Stimulated activated CD4-positive, alpha-beta T cell treated with anti-CD3 and anti-CD28 coated beads, TNF-alpha, amount 100 ng/mL, for 24 hours (primary cell): ENCODE results near the gene PYGM.
A peak's percentile ranks its signal among the peaks of the same experiment; 100 is the strongest.

Experiments
- DNase-seq, 3 experiments: peaks; one replicate each; pipeline ENCODE4 v3.0.0-alpha.2; 2020; ENCODE audit warnings: low read depth in 3 of 3

PYGM gene

DNA sequence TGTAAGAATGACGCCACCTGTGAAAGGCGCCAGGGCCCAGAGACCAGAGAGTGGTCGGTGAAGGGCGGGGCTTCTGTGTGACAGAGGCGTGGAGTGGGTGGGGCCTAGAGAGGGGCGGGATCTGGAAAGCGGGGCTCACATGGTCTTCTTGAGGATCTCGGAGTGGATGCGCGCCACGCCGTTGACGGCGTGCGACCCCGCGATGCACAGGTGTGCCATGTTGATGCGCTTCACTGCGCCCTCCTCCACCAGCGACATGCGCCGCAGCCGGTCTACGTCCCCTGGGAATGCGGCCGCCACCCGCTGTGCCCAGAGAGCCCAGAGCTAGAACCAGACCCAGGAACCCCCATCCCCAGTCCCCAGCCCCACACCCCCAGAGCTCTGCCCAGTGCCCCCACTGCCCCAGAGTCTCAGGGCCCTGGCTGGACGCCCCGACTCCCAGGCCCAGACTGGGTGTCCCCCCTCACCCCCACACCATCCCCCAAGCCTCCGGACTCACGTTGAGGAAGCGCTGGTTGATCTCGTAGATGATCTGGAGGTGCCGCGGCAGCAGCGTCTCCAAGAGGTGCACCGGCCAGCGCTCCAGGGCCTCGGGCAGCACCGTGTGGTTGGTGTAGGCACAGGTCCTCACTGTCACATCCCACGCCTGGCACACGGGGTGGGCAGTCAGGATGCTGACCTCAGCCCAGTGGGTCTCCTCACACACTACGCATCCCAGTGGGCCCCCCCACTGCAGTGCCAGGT is 6.2 kb downstream of the PYGM start:
- DNase-seq, result no peak

DNA sequence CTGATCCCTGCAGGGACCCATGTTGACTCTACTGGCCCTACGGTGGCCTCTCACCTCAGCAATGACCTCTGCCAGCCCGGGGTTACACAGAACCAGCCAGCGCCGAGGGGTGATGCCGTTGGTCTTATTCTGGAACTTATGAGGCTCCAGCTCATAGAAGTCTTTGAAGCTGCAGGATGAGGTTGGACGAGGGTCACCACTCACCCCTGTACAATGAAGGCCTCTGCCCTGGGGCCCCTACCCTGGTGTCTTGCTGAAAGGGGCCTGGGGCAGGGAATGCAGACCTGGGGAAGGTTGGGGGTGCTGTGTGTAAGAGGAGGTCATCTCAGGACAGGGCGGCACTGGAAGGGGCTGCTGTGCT is 6.8 kb downstream of the PYGM start:
- no peak for DNase-seq

DNA sequence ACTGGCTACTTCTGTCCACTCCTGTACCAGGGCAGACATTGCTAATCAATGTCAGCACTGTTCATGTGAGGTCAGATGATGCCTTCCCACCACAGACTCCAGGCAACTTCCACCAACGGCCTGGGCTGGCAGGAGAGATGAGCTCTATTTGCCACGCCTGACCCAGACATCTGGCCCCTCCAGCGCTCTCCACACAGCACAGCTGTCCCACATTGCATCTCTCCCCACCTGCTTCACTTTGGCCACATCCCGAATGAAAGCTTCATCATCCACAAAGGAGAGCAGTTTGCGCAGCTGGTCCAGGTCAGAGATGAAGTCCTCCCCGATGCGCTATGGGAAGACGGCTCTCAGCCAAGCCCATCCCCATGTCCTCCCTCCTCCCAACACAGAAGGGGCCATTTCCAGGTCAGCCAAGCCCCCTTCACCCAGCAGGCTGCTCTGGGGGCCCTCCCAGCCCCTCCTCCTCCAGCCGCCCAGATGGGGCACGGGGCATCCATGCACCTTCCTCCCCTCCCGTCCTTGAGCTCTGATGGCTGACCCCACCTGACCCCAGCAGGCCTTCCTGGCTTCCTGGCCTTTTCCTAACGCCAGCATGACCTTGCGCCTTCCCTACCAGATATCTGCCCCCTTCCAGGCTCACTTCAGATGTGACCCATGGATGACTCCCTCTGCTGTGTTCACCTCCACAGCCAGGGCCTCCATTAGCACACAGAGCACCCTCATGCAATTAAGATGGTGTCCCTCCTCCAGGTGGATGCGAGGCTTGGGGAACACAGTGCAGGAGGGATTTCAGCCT is 7.4 kb downstream of the PYGM start:
- no peak for DNase-seq

DNA sequence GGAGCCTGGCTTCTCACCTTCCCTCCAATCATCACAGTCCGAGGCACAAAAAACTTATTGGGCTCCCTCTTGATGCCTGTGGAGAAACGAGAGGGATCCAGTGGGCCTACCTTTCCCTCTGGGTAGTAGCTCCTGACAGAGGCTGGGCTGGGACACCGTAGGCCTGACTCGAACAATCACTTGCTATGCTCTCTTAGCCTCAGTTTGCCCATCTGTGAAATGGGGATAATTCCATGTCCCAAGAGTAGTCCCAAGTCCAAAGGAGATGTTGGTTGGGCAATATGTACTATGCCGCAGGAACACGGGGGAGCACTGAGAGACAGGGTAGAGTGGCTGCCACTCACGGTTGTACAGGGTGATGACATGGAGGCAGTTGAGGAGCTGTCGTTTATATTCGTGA is 8.2 kb downstream of the PYGM start:
- no peak for DNase-seq

DNA sequence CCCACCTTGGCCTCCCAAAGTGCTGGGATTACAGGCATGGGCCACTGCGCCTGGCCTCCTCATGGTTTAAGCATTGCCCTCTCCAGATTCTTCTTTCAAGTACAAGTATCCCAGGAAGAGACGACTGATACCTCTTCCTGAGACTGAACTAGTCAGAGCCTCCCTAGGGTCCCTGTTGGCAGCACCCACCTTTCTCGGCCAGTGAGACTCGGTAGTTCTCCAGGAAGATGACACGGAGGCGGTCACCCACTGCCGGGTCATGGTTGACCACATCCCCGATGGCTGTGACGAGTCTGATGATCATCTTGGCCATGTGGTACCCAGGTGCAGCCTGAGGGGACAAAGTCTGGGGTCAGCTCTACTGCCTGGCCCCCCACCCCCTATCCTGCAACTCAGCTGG is 8.6 kb downstream of the PYGM start:
- DNase-seq, result no peak

DNA sequence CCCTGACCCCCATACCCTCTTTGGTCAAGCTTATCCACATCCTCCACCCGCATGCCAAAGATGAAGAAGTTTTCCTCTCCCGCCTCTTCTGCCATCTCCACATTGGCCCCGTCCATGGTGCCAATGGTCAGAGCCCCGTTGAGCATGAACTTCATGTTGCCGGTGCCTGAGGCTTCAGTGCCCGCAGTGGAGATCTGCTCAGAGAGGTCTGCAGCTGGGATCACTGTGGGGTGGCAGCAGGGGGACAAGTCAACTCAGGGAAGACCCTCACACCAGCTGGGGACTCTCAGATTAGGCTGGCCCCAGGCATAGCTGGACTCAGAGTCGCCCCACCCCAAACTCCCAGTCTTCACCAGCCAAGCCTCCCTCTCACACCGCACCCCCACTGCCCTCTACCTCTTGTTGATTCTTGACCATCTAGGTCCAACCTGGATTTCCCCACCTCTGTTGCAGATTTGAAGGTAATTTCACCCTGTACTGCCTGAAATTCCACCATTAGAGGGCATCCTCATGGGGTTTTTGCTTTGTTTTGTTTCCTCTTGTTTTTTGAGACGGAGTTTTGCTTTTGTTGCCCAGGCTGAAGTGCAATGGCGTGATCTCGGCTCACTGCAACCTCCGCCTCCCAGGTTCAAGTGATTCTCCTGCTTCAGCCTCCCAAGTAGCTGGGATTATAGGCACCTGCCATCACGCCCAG is 9.3 kb downstream of the PYGM start:
- no peak for DNase-seq

DNA sequence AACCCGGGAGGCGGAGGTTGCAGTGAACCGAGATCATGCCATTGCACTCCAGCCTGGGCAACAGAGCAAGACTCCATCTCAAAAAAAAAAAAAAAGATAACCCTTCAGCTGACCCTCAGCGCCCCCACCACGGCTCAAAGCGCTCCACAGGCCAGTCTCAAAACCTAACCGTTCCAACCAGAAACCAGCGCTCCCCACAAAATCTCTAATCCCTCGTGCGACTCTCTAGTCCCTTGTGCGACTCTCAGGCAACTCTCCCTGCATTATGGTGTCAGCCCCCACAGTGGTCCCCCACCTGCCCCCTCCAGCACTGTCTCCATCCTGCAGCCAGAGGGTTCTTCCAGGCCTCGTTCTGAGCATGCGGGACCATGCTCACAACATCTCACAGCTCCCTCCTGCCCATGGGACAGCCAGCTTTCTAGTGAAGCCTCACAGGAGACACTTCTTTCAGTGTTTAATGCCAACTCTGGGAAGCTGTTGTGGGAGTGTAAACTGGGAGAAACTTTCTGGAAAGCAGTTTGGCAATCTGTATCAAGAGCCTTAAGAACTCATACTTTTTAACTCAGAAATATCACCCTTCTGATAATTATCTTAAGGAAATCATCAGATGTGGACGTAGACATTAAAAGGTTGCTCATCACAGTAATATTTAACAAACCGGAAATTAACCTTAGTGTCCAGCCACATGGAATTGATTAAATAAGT is 11.7 kb downstream of the PYGM start:
- DNase-seq, result no peak

DNA sequence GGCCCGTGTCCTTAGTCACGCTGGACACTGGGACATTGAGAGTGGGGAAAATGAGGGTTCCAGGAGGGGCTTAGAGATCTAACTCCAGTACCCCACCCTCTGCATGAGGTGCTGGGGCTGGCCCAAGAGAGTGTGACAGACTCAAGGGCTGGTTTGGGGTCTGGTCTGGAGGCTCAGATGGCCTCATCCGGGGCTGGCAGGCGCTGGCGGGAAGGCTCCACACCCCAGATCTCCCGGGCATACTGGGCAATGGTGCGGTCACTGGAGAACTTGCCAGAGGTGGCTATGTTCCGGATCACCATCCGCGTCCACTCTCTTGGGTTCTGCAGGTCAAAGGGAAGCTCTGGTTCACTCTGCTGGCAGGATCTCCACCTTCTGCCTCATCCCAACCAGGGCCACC is 13.3 kb downstream of the PYGM start:
- no peak for DNase-seq

DNA sequence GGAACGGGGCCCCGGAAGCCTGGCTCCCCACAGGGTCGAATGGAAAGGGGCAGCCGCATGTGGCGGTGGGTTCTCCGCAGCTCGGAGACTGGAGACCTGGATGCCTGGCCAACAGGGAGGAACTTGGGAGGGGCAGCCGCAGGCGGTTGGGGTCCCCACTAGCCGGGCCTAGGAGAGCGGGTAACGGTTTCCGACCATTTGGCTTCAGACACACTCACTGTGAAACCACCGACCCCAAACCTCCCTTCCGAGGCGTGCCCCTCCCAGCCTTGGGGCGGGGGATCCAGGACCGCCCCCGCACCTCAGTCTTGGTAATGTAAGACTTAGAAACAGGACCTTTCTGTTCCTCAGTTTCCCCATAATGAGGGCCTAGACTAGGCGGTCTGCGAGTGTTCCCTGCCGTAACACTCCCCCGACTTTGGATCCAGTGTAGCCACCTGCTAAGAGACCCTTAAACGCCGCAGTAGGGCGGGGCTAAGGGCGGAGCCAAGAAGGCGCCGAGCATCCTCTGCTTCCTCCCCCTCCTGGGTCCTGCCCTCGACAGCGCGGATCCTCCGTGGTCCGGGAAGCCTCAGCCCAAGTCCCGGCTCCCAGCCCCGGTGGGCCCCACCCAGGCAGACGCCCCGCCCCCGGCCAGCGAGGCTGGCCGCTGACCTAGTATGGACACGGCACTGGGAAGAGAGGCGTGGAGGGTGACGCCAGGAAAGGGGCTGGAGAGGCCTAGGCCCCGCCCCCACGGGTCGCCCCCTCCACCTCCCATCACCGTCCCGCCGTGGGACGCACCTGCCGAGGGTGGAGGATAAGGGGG is 14.0 kb downstream of the PYGM start:
- no peak for DNase-seq

DNA sequence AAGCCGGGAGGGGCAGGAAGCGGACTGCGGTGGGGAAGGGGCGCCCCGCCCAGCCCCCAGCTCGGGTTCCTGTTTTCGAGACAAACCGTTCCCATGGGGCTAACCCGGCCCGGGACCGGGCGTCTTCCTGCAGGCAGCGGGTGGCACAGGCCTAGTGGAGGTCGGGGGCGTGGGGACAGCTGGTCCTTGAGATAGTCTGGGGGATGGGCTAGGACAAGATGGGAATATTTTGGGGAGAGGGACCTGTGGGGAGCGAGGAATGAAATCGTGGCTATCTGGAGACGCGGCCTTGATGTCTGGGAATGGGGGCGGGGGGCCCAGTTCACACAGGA is 14.6 kb downstream of the PYGM start:
- no peak for DNase-seq

DNA sequence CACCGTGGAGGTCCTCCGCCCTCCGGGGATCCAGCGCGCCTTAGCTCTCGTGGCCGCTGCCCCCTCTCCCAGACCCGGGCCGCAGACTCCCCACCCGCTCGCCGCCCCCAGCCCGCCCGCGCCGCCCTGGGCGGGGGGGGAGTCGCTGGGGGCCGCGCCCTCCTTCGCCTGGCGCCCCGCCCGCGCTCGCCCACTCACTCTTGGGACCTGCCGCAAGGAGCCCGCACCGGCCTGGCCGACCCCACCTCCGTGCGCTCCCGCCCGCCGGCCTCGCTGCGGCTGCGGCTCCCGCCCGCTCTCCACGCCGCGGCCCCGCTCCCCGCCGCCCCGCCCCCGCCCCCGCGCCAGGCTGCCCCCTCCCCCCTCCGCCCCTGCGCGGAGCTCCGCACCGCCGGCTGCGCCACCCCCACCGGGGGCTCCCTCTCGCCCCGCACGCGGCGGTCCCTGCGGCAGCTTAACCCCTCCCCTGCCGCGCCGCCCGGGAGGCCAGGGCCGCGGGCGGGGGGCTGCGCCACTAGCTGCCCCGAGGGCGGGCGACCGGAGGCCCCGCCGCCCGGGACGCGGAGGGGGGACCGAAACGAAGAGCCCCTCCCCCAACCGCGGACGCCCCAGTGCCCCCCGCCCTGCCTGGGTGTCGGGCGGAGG is 15.1 kb downstream of the PYGM start:
- DNase-seq, result no peak

DNA sequence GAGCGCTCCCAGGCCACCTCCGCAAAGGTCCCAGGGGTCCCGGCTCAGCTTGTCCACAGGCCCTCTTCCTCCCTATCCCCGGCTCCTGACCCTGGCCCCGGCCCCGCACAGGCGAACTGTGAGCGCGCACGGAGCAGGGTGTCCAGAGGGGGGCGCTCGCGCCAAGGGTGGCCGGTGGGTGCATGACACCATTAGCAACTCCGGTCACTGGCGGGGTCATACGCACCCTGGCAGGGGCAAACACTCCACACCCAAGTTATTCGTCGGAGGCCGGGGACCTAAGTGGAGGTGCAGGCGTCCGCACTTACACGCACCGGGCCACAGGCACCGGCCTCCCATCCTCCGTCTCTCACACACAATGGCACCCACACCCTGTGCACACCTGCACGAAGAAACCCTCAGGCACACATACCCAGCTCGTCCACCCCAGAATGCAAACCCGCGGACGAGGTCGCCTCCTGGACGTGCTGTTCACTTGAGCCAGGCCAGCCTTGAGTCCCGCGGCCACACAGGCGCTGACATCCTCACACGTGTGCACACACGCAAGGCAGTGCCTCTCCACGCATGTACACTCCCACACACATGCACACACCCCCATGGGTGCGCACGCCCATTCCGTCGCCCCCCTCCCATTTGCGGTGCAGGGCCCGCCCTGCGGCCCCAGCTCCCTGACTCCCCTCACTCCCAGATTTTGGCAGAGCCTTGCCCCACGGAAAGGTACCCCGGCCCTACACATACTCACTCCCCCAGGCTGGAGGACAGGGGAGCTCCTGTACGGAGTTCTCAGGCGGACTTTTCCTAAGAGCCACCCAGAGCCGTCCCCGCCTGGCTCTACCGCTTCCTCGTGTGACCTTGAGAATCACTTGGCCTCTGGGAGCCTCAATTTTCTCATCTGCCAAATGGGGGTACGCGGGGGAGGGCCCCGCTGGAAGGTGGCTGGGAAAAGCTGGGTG is 15.9 kb downstream of the PYGM start, which contains the start of gene RASGRP2:
RASGRP2 (minus strand) TSS at position 552 of the 953 bp plus-strand sequence. CDS start 1,276 bp downstream, outside the sequence.
- DNase-seq, result peak in 2 of 3 experiments; percentile 54 to 65

DNA sequence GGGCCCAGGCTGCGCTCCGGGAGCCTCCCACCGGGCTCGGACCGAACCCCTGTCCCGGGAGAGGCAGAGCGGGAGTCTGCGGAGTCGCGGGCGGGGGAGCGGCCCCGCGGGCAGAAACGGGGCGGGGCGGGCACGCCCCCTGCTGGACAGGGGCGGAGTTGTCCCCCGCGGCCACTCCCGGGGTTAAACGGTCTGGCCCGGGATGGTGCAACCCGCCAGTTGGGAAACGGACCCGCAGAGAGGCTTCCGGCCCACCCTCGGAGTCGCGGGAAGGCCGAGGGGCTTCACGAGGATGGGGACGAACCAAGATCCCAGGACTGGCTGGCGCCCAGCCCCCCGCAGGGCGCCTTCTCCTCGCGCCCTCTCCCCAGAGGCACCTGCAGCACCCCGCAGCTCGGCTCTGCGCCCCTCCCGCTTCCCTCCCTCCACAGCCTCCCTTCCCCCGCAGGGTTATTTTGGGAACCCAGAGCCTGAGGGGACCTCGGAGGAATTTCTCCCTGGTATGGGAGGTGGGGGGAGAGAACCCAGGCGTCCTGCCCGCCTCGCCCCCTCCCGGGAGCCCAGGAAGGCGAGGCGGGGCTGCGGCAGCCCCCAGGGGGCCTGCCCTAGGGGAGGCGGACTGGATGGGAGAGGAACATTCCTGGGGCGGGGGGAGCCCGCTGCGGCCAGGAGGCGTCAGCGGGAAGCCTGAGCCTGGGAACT is 16.7 kb downstream of the PYGM start:
- DNase-seq, result peak; percentile 56 to 67 (median 60)

DNA sequence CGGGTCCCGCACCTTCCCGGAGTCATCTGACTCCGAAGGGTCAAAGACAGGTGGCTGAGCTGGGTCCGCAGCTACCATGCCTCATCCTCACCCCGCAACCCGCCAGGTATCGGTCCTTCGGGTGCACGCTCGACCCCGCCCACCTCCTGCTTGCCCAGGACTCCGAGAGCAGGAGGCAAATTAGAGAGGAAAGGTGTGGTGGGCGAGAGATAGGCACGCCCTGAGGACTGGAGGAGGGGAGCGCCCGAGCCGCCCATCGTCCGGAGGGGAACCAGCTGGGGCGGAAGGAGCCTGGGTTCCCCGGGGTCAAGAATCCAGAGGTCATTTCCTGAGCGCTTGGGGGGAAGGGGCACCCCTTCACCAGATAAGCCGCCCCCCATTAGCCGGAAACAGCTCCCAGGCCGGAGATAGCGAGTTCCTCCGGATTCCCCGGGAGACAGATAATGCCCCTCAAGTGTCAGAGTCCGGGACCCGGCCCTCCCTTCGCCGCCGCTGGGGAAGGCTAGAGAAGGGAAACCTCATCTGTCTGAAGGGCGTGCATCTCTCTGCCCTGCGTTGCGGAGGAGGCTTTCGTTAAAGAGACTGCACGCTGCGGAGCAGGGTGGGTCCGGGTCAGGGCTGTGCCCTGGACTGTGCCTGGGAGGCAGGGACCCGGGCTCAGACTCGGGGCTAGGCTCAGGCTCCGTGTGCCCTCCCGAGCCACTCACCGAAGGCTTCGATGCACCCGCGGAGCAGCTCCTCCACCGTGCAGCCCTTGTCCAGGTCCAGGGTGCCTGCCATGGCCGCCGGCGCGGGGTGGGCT is 17.5 kb downstream of the PYGM start:
- DNase-seq, result no peak

DNA sequence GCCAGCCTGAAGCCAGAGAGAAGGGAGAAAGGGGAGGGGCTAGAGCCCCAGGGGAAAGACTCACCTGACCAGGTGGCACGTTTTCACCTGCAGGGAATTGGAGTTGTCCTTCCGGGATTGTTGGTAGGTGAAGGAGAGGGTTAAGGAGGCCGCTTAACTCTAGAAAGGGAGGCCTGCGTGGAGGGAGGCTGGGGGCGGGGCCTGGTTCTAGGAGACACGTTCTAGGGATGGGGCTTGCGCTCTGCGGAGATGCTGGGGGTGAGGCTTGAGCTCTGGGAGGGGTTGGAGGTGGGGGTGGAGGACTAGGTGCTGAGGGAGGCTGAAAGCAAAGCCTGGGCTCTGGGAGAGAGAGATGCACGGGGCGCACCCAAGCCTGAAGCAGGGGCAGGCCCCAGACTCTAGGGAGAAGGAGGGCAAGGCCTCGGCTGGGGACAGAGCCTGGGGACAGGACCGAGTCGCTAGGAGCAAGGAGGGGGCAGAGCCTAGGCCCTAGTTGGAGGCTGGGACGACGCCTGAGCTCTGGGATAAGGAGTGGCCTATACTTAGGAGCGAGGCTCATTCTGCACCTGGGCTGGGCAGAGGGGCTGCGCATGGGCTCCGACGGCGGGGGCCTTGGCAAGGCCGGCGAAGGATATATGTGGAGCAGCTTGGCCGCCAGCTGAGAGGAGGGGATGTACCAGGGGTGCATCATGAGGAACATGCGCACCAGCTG is 18.2 kb downstream of the PYGM start:
- DNase-seq, result no peak

DNA sequence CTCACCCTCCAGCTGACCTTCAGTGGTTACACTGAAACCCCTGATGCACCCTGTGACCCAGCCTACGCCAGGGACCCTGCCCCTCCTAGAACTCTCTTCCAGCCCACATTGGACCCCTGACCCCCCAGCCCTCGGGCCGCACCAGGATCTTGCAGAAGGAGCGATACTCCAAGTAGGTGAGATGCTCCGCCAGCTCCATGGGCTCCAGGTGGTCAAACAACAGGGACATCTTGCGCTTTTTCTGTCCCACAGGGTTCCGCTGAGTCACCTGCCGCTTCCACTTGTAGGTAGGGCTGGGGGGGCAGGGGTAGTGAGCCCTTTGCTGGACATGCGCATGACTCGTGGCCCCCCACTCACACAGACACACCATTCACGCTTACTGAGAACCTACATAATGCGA is 19.9 kb downstream of the PYGM start:
- no peak for DNase-seq

DNA sequence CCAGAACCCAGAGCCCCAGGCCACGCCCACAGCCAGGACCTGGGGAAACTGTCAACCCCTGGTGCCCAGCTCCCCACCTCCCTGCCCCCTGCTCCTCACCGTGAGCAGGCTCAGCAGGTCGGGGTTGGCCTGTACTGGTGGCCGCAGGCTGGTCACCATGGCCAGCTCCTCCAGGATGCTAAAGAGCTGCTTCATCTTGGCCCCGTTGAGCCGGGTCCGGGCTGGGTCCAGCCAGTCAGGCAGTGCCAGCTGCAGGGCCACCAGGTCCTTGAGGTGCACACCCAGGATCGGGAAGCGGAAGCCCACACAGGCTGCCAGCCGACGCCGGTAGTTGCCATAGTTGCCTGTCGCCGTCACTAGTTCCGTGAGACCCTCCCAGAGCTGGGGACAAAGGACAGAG is 23.1 kb downstream of the PYGM start:
- DNase-seq, result no peak
